ENCODE data around the gene KBTBD6. TPM values are rescaled to one million over a fixed set of nuclear protein-coding genes. Genes with fewer than 3 reads are reported as not detected.
"Not testable (repeated sequence)": the region's sequence is repeated elsewhere in the genome, so short reads cannot be mapped to it uniquely, and the experiment has no call there.

The KBTBD6 gene
- total and polyA plus RNA-seq, 9 donors = 8.6 to 14.6 (median 11.3) TPM

GRCh38 chr13:41111454-41111853 is 21.1 kb downstream of the KBTBD6 start:
- WGBS (ENCODE audit: insufficient coverage) = 87% methylated on average over 7 of the region's 7 CpGs

GRCh38 chr13:41107584-41108014 is 25.0 kb downstream of the KBTBD6 start:
- no peak for DNase-seq
- 97% methylated on average over 6 of the region's 7 CpGs for WGBS (ENCODE audit: insufficient coverage)

More at GRCh38 chr13:41111454-41111853, 21.1 kb downstream of the KBTBD6 start:
- DNase-seq = no peak
- Histone ChIP-seq H3K27ac (ENCODE audit: low read length) (no peak overlapping the region), H3K36me3 (ENCODE audit: control insufficient read depth, insufficient read depth, low read length) (no peaks in the 10 kb centered on the region), H3K27me3 (ENCODE audit: control insufficient read depth, insufficient read depth, low read length) (no peaks in the 10 kb centered on the region), H3K4me1 (ENCODE audit: control insufficient read depth, insufficient read depth, low read length) (no peaks in the 10 kb centered on the region), H3K4me3 (ENCODE audit: low read length) (no peak overlapping the region), H3K9me3 (replicated peaks; ENCODE audit: control insufficient read depth, low read depth, low read length) (no peaks in the 10 kb centered on the region)

GRCh38 chr13:41107104-41107571 is 25.5 kb downstream of the KBTBD6 start:
- 63% methylated on average over 12 of the region's 15 CpGs for WGBS (ENCODE audit: insufficient coverage)
- H3K9me3 ChIP-seq (replicated peaks; ENCODE audit: control insufficient read depth, low read depth, low read length) = no peaks in the 10 kb centered on the region
- H3K4me3 ChIP-seq (ENCODE audit: low read length) = no peak overlapping the region
- DNase-seq = no peak
- H3K27ac ChIP-seq (ENCODE audit: low read length) = no peak overlapping the region
- no peaks in the 10 kb centered on the region for H3K27me3 ChIP-seq (ENCODE audit: control insufficient read depth, insufficient read depth, low read length)
- no peaks in the 10 kb centered on the region for H3K36me3 ChIP-seq (ENCODE audit: control insufficient read depth, insufficient read depth, low read length)
- H3K4me1 ChIP-seq (ENCODE audit: control insufficient read depth, insufficient read depth, low read length) = no peaks in the 10 kb centered on the region

More at GRCh38 chr13:41107584-41108014, 25.0 kb downstream of the KBTBD6 start:
- H3K27ac ChIP-seq (ENCODE audit: low read length) = no peak overlapping the region
- no peaks in the 10 kb centered on the region for H3K36me3 ChIP-seq (ENCODE audit: control insufficient read depth, insufficient read depth, low read length)
- H3K27me3 ChIP-seq (ENCODE audit: control insufficient read depth, insufficient read depth, low read length) = no peaks in the 10 kb centered on the region
- H3K4me3 ChIP-seq (ENCODE audit: low read length) = no peak overlapping the region
- no peaks in the 10 kb centered on the region for H3K9me3 ChIP-seq (replicated peaks; ENCODE audit: control insufficient read depth, low read depth, low read length)
- H3K4me1 ChIP-seq (ENCODE audit: control insufficient read depth, insufficient read depth, low read length) = no peaks in the 10 kb centered on the region

- Histone ChIP-seq H3K27ac (ENCODE audit: low read length) (no peak overlapping the region), H3K4me1 (ENCODE audit: control insufficient read depth, insufficient read depth, low read length) (no peaks in the 10 kb centered on the region), H3K9me3 (replicated peaks; ENCODE audit: control insufficient read depth, low read depth, low read length) (no peaks in the 10 kb centered on the region), H3K36me3 (ENCODE audit: control insufficient read depth, insufficient read depth, low read length) (no peaks in the 10 kb centered on the region), H3K27me3 (ENCODE audit: control insufficient read depth, insufficient read depth, low read length) (no peaks in the 10 kb centered on the region), H3K4me3 (ENCODE audit: low read length) (no peak overlapping the region)
- no peak for DNase-seq
Observed at GRCh38 chr13:41099986-41100385, 32.6 kb downstream of the KBTBD6 start.

- Histone ChIP-seq H3K9me3 (replicated peaks; ENCODE audit: control insufficient read depth, low read depth, low read length) (no peaks in the 10 kb centered on the region), H3K4me1 (ENCODE audit: control insufficient read depth, insufficient read depth, low read length) (no peaks in the 10 kb centered on the region), H3K36me3 (ENCODE audit: control insufficient read depth, insufficient read depth, low read length) (no peaks in the 10 kb centered on the region), H3K4me3 (ENCODE audit: low read length) (no peak overlapping the region), H3K27me3 (ENCODE audit: control insufficient read depth, insufficient read depth, low read length) (no peaks in the 10 kb centered on the region), H3K27ac (ENCODE audit: low read length) (no peak overlapping the region)
- no peak for DNase-seq
- no CpG with 5 or more reads among the region's 1 CpG for WGBS (ENCODE audit: insufficient coverage)
Observed at GRCh38 chr13:41098761-41099160, 33.8 kb downstream of the KBTBD6 start.

- H3K4me1 ChIP-seq (ENCODE audit: control insufficient read depth, insufficient read depth, low read length); H3K27me3 ChIP-seq (ENCODE audit: control insufficient read depth, insufficient read depth, low read length); H3K36me3 ChIP-seq (ENCODE audit: control insufficient read depth, insufficient read depth, low read length); H3K9me3 ChIP-seq (replicated peaks; ENCODE audit: control insufficient read depth, low read depth, low read length); H3K4me3 ChIP-seq (ENCODE audit: low read length); DNase-seq; H3K27ac ChIP-seq (ENCODE audit: low read length): not testable (repeated sequence)
- no CpG with 5 or more reads among the region's 2 CpGs for WGBS (ENCODE audit: insufficient coverage)
Observed at GRCh38 chr13:41095681-41096080, 36.9 kb downstream of the KBTBD6 start.

- 50% methylated on average over 1 of the region's 2 CpGs for WGBS (ENCODE audit: insufficient coverage)
- H3K9me3 ChIP-seq (replicated peaks; ENCODE audit: control insufficient read depth, low read depth, low read length) = no peaks in the 10 kb centered on the region
- no peaks in the 10 kb centered on the region for H3K27me3 ChIP-seq (ENCODE audit: control insufficient read depth, insufficient read depth, low read length)
- no peak overlapping the region for H3K27ac ChIP-seq (ENCODE audit: low read length)
- H3K4me1 ChIP-seq (ENCODE audit: control insufficient read depth, insufficient read depth, low read length) = no peaks in the 10 kb centered on the region
- H3K4me3 ChIP-seq (ENCODE audit: low read length) = no peak overlapping the region
- H3K36me3 ChIP-seq (ENCODE audit: control insufficient read depth, insufficient read depth, low read length) = peaks cover 17% of the 10 kb centered on the region
- no peak for DNase-seq
Observed at GRCh38 chr13:41085961-41086585, 46.5 kb downstream of the KBTBD6 start.

- peaks cover 38% of the 10 kb centered on the region for H3K36me3 ChIP-seq (ENCODE audit: control insufficient read depth, insufficient read depth, low read length)
- no CpG with 5 or more reads among the region's 4 CpGs for WGBS (ENCODE audit: insufficient coverage)
Observed at GRCh38 chr13:41079725-41080124, 52.9 kb downstream of the KBTBD6 start.

More at GRCh38 chr13:41079725-41080124, 52.9 kb downstream of the KBTBD6 start:
- H3K27ac ChIP-seq (ENCODE audit: low read length) = no peak overlapping the region
- no peaks in the 10 kb centered on the region for H3K4me1 ChIP-seq (ENCODE audit: control insufficient read depth, insufficient read depth, low read length)
- H3K9me3 ChIP-seq (replicated peaks; ENCODE audit: control insufficient read depth, low read depth, low read length) = no peaks in the 10 kb centered on the region
- no peak for DNase-seq
- H3K27me3 ChIP-seq (ENCODE audit: control insufficient read depth, insufficient read depth, low read length) = no peaks in the 10 kb centered on the region
- H3K4me3 ChIP-seq (ENCODE audit: low read length) = no peak overlapping the region

Other genes with a start within 250 kb of the KBTBD6 start
- gene ELF1, start 113.5 kb downstream of the KBTBD6 start, total RNA-seq = 25.8 TPM
- 10 to 100 TPM; 21.7 to 39.5 (median 28.8) TPM for gene ELF1, start 113.5 kb downstream of the KBTBD6 start, polyA plus RNA-seq (ENCODE audit: insufficient read depth in 1 of 8, insufficient read length in 8 of 8, low replicate concordance in 1 of 8)
- gene WBP4, start 71.3 kb downstream of the KBTBD6 start, total RNA-seq = 11.7 TPM
- 10 to 100 TPM; 13.2 to 17.5 (median 16.8) TPM for gene WBP4, start 71.3 kb downstream of the KBTBD6 start, polyA plus RNA-seq (ENCODE audit: insufficient read depth in 1 of 8, insufficient read length in 8 of 8, low replicate concordance in 1 of 8)
- gene KBTBD7, start 61.8 kb upstream of the KBTBD6 start, total RNA-seq = 8.8 TPM
- gene KBTBD7, start 61.8 kb upstream of the KBTBD6 start, polyA plus RNA-seq (ENCODE audit: insufficient read depth in 1 of 8, insufficient read length in 8 of 8, low replicate concordance in 1 of 8) = 10 to 100 TPM in 1 of 8 donors, 1 to 10 TPM in 7; 7.3 to 11.0 (median 8.7) TPM
- 11.5 TPM for gene MTRF1, start 130.8 kb upstream of the KBTBD6 start, total RNA-seq
- 10 to 100 TPM in 4 of 8 donors, 1 to 10 TPM in 4; 8.6 to 13.2 (median 9.7) TPM for gene MTRF1, start 130.8 kb upstream of the KBTBD6 start, polyA plus RNA-seq (ENCODE audit: insufficient read depth in 1 of 8, insufficient read length in 8 of 8, low replicate concordance in 1 of 8)
- 16.2 TPM for gene NAA16, start 178.5 kb upstream of the KBTBD6 start, total RNA-seq
- gene NAA16, start 178.5 kb upstream of the KBTBD6 start, polyA plus RNA-seq (ENCODE audit: insufficient read depth in 1 of 8, insufficient read length in 8 of 8, low replicate concordance in 1 of 8) = 10 to 100 TPM; 12.2 to 27.1 (median 16.7) TPM

Measured in muscle of leg (tissue), 11 donors.